HUES48 (cell line): ENCODE data around the gene PTPRN2.

Source experiments
- H3K27ac ChIP-seq: one replicate; pipeline ENCODE4 v1.7.0; 2013; ENCODE audit warnings: low read depth, low read length, inconsistent platforms
- H3K27me3 ChIP-seq: 2 replicates; pipeline ENCODE4 v1.6.1; 2013; ENCODE audit warnings: mild to moderate bottlenecking, low read length; ENCODE audit not compliant: control insufficient read depth, insufficient read depth
- H3K36me3 ChIP-seq: 2 replicates; pipeline ENCODE4 v1.6.1; 2013; ENCODE audit warnings: low read length; ENCODE audit not compliant: control insufficient read depth, insufficient read depth
- H3K4me1 ChIP-seq: 2 replicates; pipeline ENCODE4 v1.6.1; 2013; ENCODE audit warnings: mild to moderate bottlenecking, low read length; ENCODE audit not compliant: control insufficient read depth, insufficient read depth
- H3K4me3 ChIP-seq: 2 replicates; pipeline ENCODE4 v1.5.1; 2013; ENCODE audit warnings: mild to moderate bottlenecking, low read depth, low read length
- H3K9ac ChIP-seq: 2 replicates; pipeline ENCODE4 v1.6.1; 2013; ENCODE audit warnings: mild to moderate bottlenecking, low read depth, low read length, moderate library complexity
- H3K9me3 ChIP-seq: 2 replicates; pipeline ENCODE4 v1.6.1; 2013; ENCODE audit warnings: low read length; ENCODE audit not compliant: control insufficient read depth, insufficient read depth

PTPRN2 gene

DNA sequence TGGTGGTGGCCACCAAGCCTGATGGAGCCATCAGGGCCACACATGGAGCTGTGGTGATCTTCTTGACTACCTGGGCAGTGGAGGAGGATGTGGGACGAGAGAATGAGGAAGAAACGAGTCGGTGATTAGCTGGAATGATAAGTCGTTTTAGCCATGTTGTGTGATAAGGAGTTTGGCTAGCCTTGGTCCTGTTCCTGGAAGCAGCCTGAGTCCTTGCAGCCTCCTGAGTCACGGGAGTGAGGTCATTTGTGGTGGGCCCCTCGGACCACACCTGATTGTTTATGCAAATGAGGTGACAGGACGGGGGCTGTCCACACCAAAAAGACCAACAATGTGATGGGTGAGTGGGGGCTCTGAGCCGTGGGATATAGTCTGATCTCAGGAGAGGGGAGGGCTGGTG is 554.4 kb downstream of the PTPRN2 start:
- no peak overlapping the region for H3K9ac ChIP-seq
- no peaks in the 10 kb centered on the region for H3K27me3 ChIP-seq
- H3K4me1 ChIP-seq, result no peaks in the 10 kb centered on the region
- no peak overlapping the region for H3K27ac ChIP-seq
- H3K9me3 ChIP-seq, result peaks cover 16% of the 10 kb centered on the region
- H3K36me3 ChIP-seq, result no peaks in the 10 kb centered on the region
- no peak overlapping the region for H3K4me3 ChIP-seq

DNA sequence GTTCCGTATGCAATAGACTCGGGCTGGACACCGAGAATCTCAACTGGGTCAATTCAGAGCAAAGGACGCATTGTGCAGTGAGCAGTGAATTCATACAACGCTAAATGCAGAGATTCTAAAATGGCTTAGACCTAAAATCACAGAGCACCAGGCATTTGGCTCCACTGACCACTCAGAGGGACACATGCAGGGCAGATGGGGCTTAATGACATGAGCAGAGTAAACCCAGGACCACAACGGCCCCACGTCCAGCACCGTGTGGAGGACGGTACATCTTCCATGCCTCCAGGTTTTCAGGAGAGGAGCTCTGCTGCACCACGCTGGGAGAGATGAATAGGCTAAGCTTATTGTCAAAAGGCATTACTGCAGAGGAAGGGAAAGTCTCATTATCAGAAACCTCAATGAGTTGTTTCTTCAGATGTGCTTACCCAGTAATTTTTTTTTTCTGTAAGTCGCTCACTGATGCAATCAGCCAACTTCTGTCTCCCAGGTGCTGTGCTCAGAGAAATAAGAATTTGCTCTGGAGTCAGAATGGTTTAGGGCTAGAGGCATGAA is 555.0 kb downstream of the PTPRN2 start:
- H3K9ac ChIP-seq, result no peak overlapping the region
- peaks cover 16% of the 10 kb centered on the region for H3K9me3 ChIP-seq
- no peak overlapping the region for H3K4me3 ChIP-seq
- no peak overlapping the region for H3K27ac ChIP-seq
- H3K36me3 ChIP-seq, result no peaks in the 10 kb centered on the region
- H3K4me1 ChIP-seq, result no peaks in the 10 kb centered on the region
- H3K27me3 ChIP-seq, result no peaks in the 10 kb centered on the region

DNA sequence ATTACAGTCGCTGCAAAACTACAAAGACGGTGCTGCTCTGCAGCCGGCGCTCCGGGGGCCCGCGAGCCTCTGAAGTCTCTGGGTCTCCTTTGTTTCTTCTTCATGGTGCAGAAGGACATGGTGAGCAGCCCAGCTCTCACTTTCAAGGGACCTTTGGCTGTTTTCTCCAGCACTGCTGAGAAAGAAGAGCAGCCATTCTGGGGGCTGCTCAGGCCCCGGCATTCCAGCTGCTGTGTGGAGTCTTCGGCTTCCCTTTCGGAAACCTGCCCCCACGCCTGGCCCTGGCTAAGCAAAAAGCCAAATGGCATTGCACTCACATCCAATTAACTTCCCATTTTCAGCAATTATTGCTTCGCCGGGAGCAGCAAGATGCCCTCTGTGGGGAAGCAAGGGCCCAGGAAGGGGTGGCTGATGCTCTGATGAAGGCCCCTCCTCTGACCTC is 555.7 kb downstream of the PTPRN2 start:
- Histone ChIP-seq H3K9me3 (peaks cover 16% of the 10 kb centered on the region), H3K4me3 (no peak overlapping the region), H3K36me3 (no peaks in the 10 kb centered on the region), H3K27ac (peak overlapping the region; percentile 20), H3K27me3 (no peaks in the 10 kb centered on the region), H3K9ac (no peak overlapping the region), H3K4me1 (no peaks in the 10 kb centered on the region)

DNA sequence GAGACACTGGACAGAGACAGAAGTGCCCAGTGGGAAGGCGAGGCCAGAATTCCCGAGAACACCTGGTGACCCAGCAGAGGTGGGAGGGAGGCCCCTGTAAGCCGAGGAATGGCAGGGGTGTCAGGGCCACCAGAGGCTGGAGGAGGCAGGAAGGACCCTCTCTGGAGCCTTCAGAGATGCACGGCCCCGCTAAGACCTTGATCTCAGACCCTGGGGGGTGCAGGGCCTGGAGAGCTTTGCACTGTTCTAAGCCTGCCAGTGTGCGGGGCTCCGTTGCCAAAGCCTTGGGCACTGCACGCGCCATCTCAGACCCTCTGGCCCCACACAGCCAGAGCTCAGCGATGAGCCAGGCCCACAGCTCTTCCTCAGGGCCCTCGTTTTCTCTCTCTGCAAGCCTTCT is 557.1 kb downstream of the PTPRN2 start:
- Histone ChIP-seq H3K4me3 (no peak overlapping the region), H3K9ac (no peak overlapping the region), H3K27me3 (no peaks in the 10 kb centered on the region)

DNA sequence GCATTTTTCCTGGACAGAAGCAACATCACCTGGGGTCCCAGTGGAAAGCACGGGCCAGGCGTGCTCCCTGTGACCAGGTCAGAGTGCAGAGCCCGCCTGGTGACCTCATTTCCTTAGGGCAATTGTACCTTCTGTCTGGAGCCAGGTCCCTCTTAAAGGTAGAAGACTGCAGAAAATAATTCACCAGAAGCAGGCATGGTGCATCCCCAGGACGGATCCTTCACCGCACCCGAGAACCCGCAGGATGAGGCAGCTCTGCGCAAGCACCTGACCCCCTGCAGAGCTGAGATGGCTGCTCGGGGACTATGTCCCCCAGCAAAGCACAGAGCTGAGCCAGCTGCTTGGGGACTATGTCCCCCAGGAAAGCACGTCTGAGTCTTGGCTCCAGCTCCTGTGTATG is 557.6 kb downstream of the PTPRN2 start:
- H3K9ac ChIP-seq, result no peak overlapping the region
- peaks cover 16% of the 10 kb centered on the region for H3K9me3 ChIP-seq
- no peaks in the 10 kb centered on the region for H3K4me1 ChIP-seq
- no peaks in the 10 kb centered on the region for H3K36me3 ChIP-seq
- H3K4me3 ChIP-seq, result no peak overlapping the region
- H3K27me3 ChIP-seq, result no peaks in the 10 kb centered on the region
- H3K27ac ChIP-seq, result no peak overlapping the region

More for the DNA sequence above, 557.1 kb downstream of the PTPRN2 start:
- Histone ChIP-seq H3K27ac (no peak overlapping the region), H3K9me3 (peaks cover 16% of the 10 kb centered on the region), H3K4me1 (no peaks in the 10 kb centered on the region), H3K36me3 (no peaks in the 10 kb centered on the region)

DNA sequence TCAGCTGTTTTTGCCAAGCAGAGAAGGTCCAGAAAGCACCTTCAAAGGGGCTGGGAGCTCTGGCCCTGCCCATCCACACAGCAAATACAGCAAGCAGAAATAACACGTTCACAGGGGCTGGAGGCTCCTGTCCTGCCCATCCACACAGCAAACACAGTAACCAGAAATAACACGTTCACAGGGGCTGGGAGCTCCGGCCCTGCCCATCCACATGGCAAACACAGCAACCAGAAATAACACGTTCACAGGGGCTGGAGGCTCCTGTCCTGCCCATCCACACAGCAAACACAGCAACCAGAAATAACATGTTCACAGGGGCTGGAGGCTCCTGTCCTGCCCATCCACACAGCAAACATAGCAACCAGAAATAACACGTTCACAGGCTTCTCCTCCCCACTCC is 558.1 kb downstream of the PTPRN2 start:
- Histone ChIP-seq H3K36me3 (no peaks in the 10 kb centered on the region), H3K27ac (no peak overlapping the region), H3K9ac (no peak overlapping the region), H3K9me3 (peaks cover 12% of the 10 kb centered on the region), H3K4me3 (no peak overlapping the region), H3K4me1 (no peaks in the 10 kb centered on the region), H3K27me3 (no peaks in the 10 kb centered on the region)

DNA sequence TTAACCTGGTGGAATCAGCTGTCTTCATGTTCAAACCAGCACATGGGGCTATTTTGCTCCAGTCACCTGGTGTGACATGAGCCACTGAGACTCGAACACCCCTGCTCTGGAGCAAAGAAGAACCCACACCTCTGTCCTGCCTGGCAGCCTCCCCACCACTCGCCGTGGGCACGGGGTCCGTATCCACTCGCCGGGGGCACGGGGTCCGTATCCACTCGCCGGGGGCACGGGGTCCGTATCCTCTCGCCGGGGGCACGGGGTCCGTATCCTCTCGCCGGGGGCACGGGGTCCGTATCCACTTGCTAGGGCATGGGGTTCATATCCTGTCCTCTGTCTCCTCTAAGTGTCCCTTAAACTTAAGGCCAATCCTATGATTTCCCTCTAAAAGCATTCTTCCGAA is 558.7 kb downstream of the PTPRN2 start:
- Histone ChIP-seq H3K9ac (no peak overlapping the region), H3K4me1 (no peaks in the 10 kb centered on the region), H3K36me3 (no peaks in the 10 kb centered on the region), H3K27me3 (no peaks in the 10 kb centered on the region), H3K27ac (no peak overlapping the region), H3K4me3 (no peak overlapping the region), H3K9me3 (peaks cover 9% of the 10 kb centered on the region)

DNA sequence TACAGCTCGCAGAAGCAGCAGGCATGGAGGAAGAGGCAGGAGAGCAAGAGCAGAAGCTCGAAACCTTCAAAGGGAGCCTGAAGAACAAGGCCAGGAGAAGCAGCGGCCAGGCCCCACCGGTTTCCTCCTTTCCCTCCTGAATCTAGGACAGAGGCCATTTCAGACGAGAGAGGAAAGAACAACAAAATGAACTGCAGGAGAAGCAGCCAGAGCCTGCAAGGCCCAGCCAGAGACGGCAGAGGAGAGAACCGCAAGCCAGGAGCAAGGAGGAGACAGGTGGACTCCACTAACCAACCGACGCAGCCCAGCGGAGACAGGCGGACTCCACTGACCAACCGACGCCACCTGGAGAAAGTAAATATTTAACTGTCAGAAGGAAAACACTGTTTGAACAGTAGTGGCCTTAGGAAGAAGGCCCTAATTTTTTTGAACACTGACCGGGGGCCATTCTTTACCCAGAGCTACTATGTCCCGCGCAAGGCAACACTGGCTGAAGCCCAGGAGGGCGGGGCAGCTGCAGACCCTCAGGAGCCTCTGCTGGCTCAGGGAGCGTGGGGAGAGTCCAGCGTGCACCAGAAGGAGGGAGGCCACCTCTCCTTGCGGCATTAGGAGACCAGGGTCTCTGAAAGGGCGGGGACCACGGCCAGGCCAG is 559.2 kb downstream of the PTPRN2 start:
- no peak overlapping the region for H3K27ac ChIP-seq

DNA sequence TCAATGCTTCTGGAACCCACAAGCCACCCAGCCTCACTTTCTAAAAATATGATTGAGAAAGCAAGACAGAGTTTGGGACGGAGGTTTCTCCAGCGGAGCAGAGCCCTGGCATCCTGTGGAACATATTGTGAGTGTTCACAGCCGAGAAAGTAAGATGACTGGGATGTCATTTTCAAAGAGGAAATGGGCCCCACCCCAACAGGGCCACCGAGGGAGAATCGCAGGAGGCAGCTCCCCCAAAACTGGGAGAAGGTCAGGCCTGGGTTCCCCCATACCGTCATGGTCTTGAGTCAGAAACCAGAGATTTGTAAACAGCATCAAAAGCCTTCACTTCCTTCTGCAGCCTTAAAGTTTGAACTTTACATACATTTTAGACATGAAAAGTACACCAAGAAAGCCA is 560.0 kb downstream of the PTPRN2 start:
- no peaks in the 10 kb centered on the region for H3K9me3 ChIP-seq
- no peak overlapping the region for H3K4me3 ChIP-seq
- no peaks in the 10 kb centered on the region for H3K4me1 ChIP-seq
- no peaks in the 10 kb centered on the region for H3K27me3 ChIP-seq
- no peak overlapping the region for H3K9ac ChIP-seq
- no peak overlapping the region for H3K27ac ChIP-seq
- H3K36me3 ChIP-seq, result no peaks in the 10 kb centered on the region

More for the DNA sequence above, 559.2 kb downstream of the PTPRN2 start:
- Histone ChIP-seq H3K4me3 (no peak overlapping the region), H3K36me3 (no peaks in the 10 kb centered on the region), H3K9me3 (peaks cover 3% of the 10 kb centered on the region; the same call in 1 of the 2 replicates), H3K9ac (no peak overlapping the region), H3K27me3 (no peaks in the 10 kb centered on the region), H3K4me1 (no peaks in the 10 kb centered on the region)

DNA sequence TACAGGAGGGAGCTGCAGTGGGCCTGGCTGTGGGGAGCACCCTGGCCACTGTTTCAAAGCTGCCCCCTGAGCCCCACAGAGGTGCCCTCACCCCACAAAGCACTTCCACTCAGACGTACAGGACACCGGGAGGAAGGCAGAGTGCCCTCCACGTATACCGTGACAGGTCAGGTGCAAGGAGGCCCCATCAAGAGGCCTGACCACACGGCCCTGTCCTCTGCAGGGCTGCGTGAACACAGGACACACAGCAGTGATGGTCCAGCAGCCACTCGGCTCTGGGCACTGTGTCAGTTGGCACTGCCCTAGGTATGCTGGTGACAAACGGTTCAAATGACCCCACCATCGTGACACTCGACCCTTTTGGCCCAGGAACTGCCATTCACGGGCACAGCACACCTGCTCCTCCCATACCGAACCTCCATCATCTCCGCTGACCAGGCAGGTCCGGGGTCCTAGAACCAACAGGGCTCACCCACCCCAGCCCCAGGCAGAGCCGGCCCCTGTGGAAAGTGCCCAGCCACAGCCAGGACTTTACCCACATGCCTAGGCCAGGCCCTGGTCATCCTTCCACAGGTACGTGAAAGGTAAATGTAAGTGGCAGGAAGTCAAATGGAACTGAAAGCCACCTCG is 560.9 kb downstream of the PTPRN2 start:
- Histone ChIP-seq H3K9me3 (no peaks in the 10 kb centered on the region), H3K4me3 (no peak overlapping the region), H3K9ac (no peak overlapping the region), H3K4me1 (no peaks in the 10 kb centered on the region), H3K36me3 (no peaks in the 10 kb centered on the region), H3K27ac (no peak overlapping the region), H3K27me3 (no peaks in the 10 kb centered on the region)
